Keratinocyte (primary cell): ENCODE data around the gene VWDE.

Experiments used
- EZH2 ChIP-seq: IDR thresholded peaks from one replicate; pipeline ENCODE4 v1.6.1; 2012; ENCODE audit warnings: inconsistent platforms, mild to moderate bottlenecking, low read length, moderate library complexity
- TF ChIP-seq, protein P1 (sequence below), 3 experiments: IDR thresholded peaks in 1 of 3; conservative IDR thresholded peaks in 1 of 3; optimal IDR thresholded peaks in 1 of 3; 2 replicates in 2 of 3; 3 replicates in 1 of 3; pipeline versions ENCODE3 to v1.5.1; 2011; ENCODE audit warnings: low read length in 3 of 3, mild to moderate bottlenecking in 3 of 3, moderate library complexity in 2 of 3, control low read depth in 1 of 3, inconsistent platforms in 1 of 3; ENCODE audit not compliant: insufficient read depth in 2 of 3; ENCODE audit errors: extremely low read depth in 1 of 3

DNA sequence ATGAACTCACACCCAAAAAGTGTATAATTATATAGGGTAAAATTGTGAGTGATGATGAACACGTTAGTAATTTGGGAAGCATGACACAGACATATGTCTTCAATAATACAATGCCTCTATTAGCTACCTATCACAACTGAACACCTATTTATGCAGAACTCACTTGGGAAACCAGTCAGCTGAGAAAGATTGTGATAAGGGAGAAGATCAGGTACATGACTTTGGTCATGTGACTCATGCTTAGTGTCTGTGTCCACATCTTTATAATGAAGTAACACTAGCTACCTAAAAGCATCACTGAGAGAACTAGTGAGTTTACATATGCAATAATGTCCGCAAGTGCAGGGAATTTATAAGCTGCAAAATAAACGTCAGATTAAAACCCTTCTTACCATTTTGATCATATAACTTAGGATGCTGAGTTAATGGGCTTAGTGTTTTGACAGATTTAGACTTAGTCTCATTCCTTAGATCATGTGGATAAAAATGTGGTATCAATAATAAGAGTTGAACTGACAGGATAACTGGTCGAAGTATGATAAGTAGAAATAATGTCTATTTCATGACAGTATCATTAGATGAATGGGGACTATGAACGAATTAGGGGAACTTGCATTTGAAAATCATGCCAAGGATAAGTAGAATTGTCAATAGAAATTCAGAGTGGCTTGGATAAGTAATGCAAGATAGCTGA lies 11.6 kb downstream of the VWDE start:
- TF ChIP-seq, protein P1, sequence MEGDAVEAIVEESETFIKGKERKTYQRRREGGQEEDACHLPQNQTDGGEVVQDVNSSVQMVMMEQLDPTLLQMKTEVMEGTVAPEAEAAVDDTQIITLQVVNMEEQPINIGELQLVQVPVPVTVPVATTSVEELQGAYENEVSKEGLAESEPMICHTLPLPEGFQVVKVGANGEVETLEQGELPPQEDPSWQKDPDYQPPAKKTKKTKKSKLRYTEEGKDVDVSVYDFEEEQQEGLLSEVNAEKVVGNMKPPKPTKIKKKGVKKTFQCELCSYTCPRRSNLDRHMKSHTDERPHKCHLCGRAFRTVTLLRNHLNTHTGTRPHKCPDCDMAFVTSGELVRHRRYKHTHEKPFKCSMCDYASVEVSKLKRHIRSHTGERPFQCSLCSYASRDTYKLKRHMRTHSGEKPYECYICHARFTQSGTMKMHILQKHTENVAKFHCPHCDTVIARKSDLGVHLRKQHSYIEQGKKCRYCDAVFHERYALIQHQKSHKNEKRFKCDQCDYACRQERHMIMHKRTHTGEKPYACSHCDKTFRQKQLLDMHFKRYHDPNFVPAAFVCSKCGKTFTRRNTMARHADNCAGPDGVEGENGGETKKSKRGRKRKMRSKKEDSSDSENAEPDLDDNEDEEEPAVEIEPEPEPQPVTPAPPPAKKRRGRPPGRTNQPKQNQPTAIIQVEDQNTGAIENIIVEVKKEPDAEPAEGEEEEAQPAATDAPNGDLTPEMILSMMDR (optimal IDR thresholded peaks at IDR 0.05 in 1 of 3, IDR thresholded peaks at IDR 0.05 in 1 of 3, conservative IDR thresholded peaks at IDR 0.05 in 1 of 3; ENCODE audit: extremely low read depth in 1 of 3, insufficient read depth in 2 of 3, low read length in 3 of 3): no peak
- no peak for TF ChIP-seq EZH2
